AG04449 (cell line): ENCODE data around the gene MSLN.

ENCODE experiments used
- CTCF ChIA-PET: fragments of 350-600 bp; formaldehyde crosslinking; extraction: SDS; loops from one replicate; lab custom pipeline; 2021; ENCODE audit warnings: antibody characterized with exemption; lab: Yijun Ruan, JAX
- POLR2A ChIA-PET: fragments of 400-600, 350-600 bp; formaldehyde crosslinking; extraction: SDS; loops from one replicate; lab custom pipeline; 2020; ENCODE audit warnings: antibody characterized with exemption, inconsistent platforms; lab: Yijun Ruan, JAX
- DNase-seq: peaks from one replicate; pipeline ENCODE4 v3.0.0-alpha.2; 2010; ENCODE audit warnings: low read depth, low spot score
- H3K4me3 ChIP-seq: 2 replicates; pipeline ENCODE4 v1.5.1; 2011; ENCODE audit warnings: low read depth, mild to moderate bottlenecking, control low read depth, low read length
- TF ChIP-seq, protein P1 (sequence below): IDR thresholded peaks from one replicate; pipeline ENCODE4 v1.5.1; 2011; ENCODE audit warnings: mild to moderate bottlenecking, moderate library complexity, low read length, control low read depth, inconsistent platforms; ENCODE audit not compliant: insufficient read depth; ENCODE audit errors: missing control alignments

Gene MSLN

DNA sequence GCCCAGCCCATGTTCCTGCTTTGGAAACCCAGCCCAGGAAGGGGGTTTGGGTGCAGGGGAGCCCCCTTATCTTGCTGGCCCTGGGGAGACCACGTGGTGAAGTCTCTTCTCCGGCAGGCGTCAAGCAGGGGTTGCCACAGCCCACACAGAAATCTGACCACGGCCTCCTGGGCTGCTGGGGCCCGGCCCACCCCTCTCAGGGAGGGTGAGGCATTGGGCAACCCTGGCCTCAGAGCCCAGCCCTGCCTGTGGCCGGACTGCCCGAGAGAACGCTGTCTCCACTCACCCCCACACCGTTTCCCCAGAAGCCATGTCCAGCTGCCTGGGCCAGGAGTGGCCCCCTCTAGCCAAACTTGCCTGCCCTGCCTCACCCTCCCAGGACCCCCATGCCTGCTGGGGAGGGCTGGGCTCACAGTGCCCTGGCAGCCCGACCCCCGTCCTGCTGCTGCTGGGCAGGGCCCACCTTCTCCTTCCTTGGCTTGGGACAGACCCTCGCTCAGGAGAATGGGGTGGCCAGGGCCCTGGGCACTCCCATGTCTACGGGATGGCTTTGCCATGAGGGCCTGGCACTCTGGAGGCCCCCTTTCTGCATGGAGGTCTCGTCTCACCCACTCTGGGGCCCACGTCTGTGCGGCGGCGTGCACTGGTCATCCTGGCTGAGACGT lies 20.9 kb downstream of the MSLN start:
- ChIA-PET POLR2A (no interaction called here), CTCF (interaction anchor here (1.1 kb wide), 1 partner anchor 69 kb away, joined by 5 read pairs; no protein-coding TSS in a partner anchor)
- DNase-seq, result no peak
- TF ChIP-seq, protein P1, sequence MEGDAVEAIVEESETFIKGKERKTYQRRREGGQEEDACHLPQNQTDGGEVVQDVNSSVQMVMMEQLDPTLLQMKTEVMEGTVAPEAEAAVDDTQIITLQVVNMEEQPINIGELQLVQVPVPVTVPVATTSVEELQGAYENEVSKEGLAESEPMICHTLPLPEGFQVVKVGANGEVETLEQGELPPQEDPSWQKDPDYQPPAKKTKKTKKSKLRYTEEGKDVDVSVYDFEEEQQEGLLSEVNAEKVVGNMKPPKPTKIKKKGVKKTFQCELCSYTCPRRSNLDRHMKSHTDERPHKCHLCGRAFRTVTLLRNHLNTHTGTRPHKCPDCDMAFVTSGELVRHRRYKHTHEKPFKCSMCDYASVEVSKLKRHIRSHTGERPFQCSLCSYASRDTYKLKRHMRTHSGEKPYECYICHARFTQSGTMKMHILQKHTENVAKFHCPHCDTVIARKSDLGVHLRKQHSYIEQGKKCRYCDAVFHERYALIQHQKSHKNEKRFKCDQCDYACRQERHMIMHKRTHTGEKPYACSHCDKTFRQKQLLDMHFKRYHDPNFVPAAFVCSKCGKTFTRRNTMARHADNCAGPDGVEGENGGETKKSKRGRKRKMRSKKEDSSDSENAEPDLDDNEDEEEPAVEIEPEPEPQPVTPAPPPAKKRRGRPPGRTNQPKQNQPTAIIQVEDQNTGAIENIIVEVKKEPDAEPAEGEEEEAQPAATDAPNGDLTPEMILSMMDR, result no peak
- H3K4me3 ChIP-seq, result no peak overlapping the region

DNA sequence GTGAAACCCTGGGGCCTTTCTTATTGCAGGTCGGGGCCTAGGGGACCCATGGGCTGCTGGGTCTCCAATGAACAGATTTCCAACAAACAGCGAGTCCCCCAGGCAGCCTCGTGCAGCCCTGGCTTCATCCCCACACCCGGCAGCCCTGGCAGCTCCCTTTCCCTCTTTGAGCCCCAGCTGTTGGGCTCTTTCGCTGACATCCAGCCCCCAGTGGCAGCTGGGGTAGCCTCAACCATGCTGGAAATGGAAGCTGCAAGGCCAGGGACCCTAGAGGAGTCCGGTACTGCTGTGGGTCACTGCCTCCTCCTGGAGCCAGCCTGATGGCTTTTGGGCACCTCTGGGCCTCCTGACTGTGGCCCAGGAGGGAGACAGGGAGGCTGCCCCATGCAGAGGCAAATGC lies 21.7 kb downstream of the MSLN start:
- DNase-seq, result no peak
- no peak overlapping the region for H3K4me3 ChIP-seq
- TF ChIP-seq, protein P1, result no peak
- ChIA-PET CTCF (interaction anchor here (7.7 kb wide), 1 partner anchor 69 kb away, joined by 210 read pairs; the partner anchor contains the start of gene METRN), POLR2A (interaction anchor here (1.3 kb wide), 1 partner anchor 70 kb away, joined by 4 read pairs; no protein-coding TSS in a partner anchor)

GRCh38 chr16:782766-783403 lies 22.4 kb downstream of the MSLN start:
- ChIA-PET POLR2A (interaction anchor here (1.3 kb wide), 1 partner anchor 71 kb away, joined by 4 read pairs; no protein-coding TSS in a partner anchor), CTCF (interaction anchor here (1.0 to 7.7 kb wide), 2 partner anchors 34 to 70 kb away, joined by 3 to 210 read pairs; partner anchors contain the start of gene METRN)
- TF ChIP-seq, protein P1, result no peak
- DNase-seq, result no peak
- H3K4me3 ChIP-seq, result no peak overlapping the region

- TF ChIP-seq, protein P1, result no peak
- ChIA-PET POLR2A (interaction anchor here (1.3 kb wide), 1 partner anchor 71 kb away, joined by 4 read pairs; no protein-coding TSS in a partner anchor), CTCF (interaction anchor here (1.0 to 7.7 kb wide), 2 partner anchors 35 to 71 kb away, joined by 3 to 210 read pairs; partner anchors contain the start of gene METRN)
- DNase-seq, result no peak
- H3K4me3 ChIP-seq, result no peak overlapping the region
Measured at GRCh38 chr16:783404-784161, 23.0 kb downstream of the MSLN start.

DNA sequence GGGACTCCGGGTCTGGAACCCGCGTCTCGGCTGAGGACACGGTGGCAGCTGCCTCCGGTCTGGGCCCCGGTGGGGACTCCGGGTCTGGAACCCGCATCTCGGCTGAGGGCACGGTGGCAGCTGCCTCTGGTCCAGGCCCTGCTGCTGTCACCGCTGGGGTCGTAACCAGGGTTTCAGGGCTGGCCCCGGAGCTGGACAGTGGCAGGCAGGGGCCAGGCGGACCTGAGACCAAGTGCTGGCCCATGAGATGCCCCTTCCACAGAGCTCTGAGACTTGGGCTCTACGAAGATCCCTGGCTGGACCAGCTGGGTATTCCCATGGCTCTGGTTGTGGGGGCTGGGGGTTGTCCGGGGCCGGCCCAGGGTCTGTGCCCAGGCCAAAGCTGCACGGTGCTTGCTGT lies 23.9 kb downstream of the MSLN start:
- CTCF ChIA-PET, result interaction anchor here (0.8 to 7.7 kb wide), 13 partner anchors 8 to 208 kb away, joined by 3 to 210 read pairs (median 7); partner anchors contain the start of genes ANTKMT, CIAO3, METRN and MSLN
- H3K4me3 ChIP-seq, result no peak overlapping the region
- TF ChIP-seq, protein P1, result no peak
- DNase-seq, result no peak
- POLR2A ChIA-PET, result interaction anchor here (1.2 kb wide), 1 partner anchor 70 kb away, joined by 3 read pairs; the partner anchor contains the start of gene METRN
